H1 (cell line): ENCODE measurements around the gene SPOCD1.

Experiments used
- CHD7 ChIP-seq: fragments of 300-600 bp; sonication (generic); IDR thresholded peaks from 2 replicates; pipeline ENCODE4 v1.7.1; 2012; ENCODE audit warnings: low read length, moderate library complexity, mild to moderate bottlenecking, inconsistent platforms; ENCODE audit not compliant: insufficient replicate concordance
- CTCF ChIP-seq, 3 experiments: IDR thresholded peaks; 1 replicate in 2 of 3; 2 replicates in 1 of 3; pipeline versions ENCODE4 v1.5.1 to v1.6.1; 2011; ENCODE audit warnings: low read length in 3 of 3, mild to moderate bottlenecking in 3 of 3, inconsistent platforms in 2 of 3, low read depth in 1 of 3, moderate library complexity in 1 of 3; ENCODE audit not compliant: insufficient read depth in 1 of 3; ENCODE audit errors: control extremely low read depth in 1 of 3
- EP300 ChIP-seq, 2 experiments: IDR thresholded peaks; 1 replicate in 1 of 2; 2 replicates in 1 of 2; pipeline ENCODE4 v1.6.1; 2011 to 2012; ENCODE audit warnings: low read depth in 2 of 2, low read length in 2 of 2, mild to moderate bottlenecking in 2 of 2, borderline replicate concordance in 1 of 2, inconsistent platforms in 1 of 2, moderate library complexity in 1 of 2
- MAX ChIP-seq: IDR thresholded peaks from 2 replicates; pipeline ENCODE4 v1.6.1; 2012; ENCODE audit warnings: inconsistent platforms
- POLR2A ChIP-seq, 2 experiments: IDR thresholded peaks; 1 replicate in 1 of 2; 2 replicates in 1 of 2; pipeline ENCODE4 v1.6.1; 2011; ENCODE audit warnings: low read depth in 2 of 2, low read length in 2 of 2, mild to moderate bottlenecking in 2 of 2; ENCODE audit errors: control extremely low read depth in 1 of 2
- POLR2AphosphoS5 ChIP-seq: IDR thresholded peaks from 2 replicates; pipeline ENCODE4 v1.6.1; 2011; ENCODE audit warnings: low read depth, low read length
- RNF2 ChIP-seq: fragments of 200-900, 300-1000 bp; sonication (generic); IDR thresholded peaks from 2 replicates; pipeline ENCODE4 v1.7.1; 2016; ENCODE audit warnings: borderline replicate concordance, low read depth, mild to moderate bottlenecking, antibody characterized with exemption, low read length; ENCODE audit not compliant: poor library complexity, severe bottlenecking; ENCODE audit errors: missing control alignments
- USF2 ChIP-seq: IDR thresholded peaks from 2 replicates; pipeline ENCODE4 v1.6.1; 2011; ENCODE audit warnings: low read length, improper control_type of control experiment

GRCh38 chr1:31773861-31774260, 42.0 kb downstream of the SPOCD1 start:
- no peak for TF ChIP-seq POLR2A (IDR thresholded peaks at IDR 0.05; ENCODE audit: control extremely low read depth in 1 of 2, low read depth in 2 of 2, low read length in 2 of 2)
- no peak for TF ChIP-seq CTCF (IDR thresholded peaks at IDR 0.05; ENCODE audit: control extremely low read depth in 1 of 3, insufficient read depth in 1 of 3, low read depth in 1 of 3, low read length in 3 of 3)
- TF ChIP-seq POLR2AphosphoS5: no peak
- TF ChIP-seq RNF2: no peak
- no peak for TF ChIP-seq EP300 (IDR thresholded peaks at IDR 0.05; ENCODE audit: borderline replicate concordance in 1 of 2, low read depth in 2 of 2, low read length in 2 of 2)
- TF ChIP-seq USF2: no peak
- no peak for TF ChIP-seq MAX
- no peak for TF ChIP-seq CHD7
